Prostate gland (tissue), 2 donors: Measurements from ENCODE around the gene SGSM2.

Experiments
- CTCF ChIP-seq, 4 experiments: fragments of 200-600 bp in 2 of 4; fragments of 450-650 bp in 2 of 4; sonication (generic) in 2 of 4; IDR thresholded peaks; 1 replicate in 3 of 4; 2 replicates in 1 of 4; pipeline ENCODE4 v1.5.1; 2016 to 2019; ENCODE audit warnings: antibody characterized with exemption in 4 of 4, mild to moderate bottlenecking in 2 of 4, moderate library complexity in 2 of 4
- POLR2A ChIP-seq: fragments of 450-650 bp; IDR thresholded peaks from one replicate; pipeline ENCODE4 v1.6.1; 2016; ENCODE audit warnings: antibody characterized with exemption, mild to moderate bottlenecking
- POLR2AphosphoS5 ChIP-seq: sonication (generic); formaldehyde crosslinking; IDR thresholded peaks from one replicate; pipeline ENCODE4 v1.6.1; 2017; ENCODE audit warnings: antibody characterized with exemption

DNA sequence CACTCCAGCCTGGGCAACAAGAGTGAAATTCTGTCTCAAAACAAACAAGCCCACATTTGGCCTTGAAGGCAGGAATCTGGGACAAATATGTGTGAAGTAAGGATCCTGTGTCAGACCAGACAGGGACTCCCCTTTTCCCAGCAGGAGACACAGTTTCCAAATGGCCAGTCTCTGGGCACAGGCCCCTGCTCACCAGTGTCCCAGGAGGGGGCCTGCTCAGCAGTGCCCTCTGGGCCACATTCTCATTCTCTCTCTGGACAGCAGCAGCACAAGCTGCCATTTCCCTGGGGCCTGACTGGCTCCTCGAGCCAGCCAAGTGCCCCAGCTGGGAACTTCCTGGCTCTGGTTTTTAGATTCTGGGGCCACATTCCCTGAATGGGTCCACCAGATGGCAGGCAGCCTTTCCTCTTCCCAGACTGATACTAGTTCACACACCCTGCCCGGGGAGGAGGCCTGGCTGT is 75.3 kb downstream of the SGSM2 start:
- TF ChIP-seq CTCF (IDR thresholded peaks at IDR 0.05) (no peak), POLR2AphosphoS5 (no peak), POLR2A (no peak)
